ENCODE results near the gene KNDC1. TPM values are rescaled to one million over a fixed set of nuclear protein-coding genes. Genes with fewer than 3 reads are reported as not detected.

The KNDC1 gene
- total RNA-seq, 2 donors from 2014 or later = 0.29 to 0.32 TPM

DNA sequence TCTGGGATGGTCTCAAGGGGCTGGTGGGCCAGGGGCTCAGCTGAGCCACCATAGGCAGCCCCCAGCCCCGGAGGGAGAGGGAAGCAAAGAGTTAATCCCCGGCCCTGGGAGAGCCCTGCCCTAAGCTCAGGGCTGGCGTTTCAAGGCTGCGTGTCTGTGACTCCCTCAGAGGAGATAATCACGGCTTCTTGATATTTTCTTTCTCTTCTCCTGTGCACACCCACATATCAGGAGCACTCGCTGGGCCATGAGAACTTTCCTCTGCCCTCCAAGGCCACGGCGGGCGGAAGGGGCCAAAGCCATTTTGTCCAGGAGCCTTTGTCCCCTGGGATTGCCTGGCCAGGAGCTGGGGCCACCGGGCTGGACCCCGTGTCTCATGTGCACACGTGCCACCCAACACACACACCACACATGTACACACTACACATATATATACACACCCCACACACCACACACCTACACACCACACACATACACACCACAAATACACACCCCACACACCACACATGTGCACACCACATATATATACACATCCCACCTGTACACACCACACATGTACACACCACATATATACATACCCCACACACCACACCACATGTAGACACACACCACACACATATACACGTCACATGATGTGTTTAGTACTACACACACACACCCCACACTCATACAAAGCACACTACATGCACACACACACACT lies 94.6 kb downstream of the KNDC1 start:
- Histone ChIP-seq H3K9ac (ENCODE audit: low read depth in 2 of 2, low read length in 2 of 2) (no peak overlapping the region), H3K27ac (no peak overlapping the region), H3K36me3 (no peaks in the 10 kb centered on the region), H3K9me3 (no peaks in the 10 kb centered on the region), H3K27me3 (peaks cover 6% of the 10 kb centered on the region), H3K4me3 (no peak overlapping the region), H3K4me1 (peaks cover 18% of the 10 kb centered on the region)
- TF ChIP-seq, protein P1, sequence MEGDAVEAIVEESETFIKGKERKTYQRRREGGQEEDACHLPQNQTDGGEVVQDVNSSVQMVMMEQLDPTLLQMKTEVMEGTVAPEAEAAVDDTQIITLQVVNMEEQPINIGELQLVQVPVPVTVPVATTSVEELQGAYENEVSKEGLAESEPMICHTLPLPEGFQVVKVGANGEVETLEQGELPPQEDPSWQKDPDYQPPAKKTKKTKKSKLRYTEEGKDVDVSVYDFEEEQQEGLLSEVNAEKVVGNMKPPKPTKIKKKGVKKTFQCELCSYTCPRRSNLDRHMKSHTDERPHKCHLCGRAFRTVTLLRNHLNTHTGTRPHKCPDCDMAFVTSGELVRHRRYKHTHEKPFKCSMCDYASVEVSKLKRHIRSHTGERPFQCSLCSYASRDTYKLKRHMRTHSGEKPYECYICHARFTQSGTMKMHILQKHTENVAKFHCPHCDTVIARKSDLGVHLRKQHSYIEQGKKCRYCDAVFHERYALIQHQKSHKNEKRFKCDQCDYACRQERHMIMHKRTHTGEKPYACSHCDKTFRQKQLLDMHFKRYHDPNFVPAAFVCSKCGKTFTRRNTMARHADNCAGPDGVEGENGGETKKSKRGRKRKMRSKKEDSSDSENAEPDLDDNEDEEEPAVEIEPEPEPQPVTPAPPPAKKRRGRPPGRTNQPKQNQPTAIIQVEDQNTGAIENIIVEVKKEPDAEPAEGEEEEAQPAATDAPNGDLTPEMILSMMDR (IDR thresholded peaks at IDR 0.05) = no peak
- DNase-seq = no peak
- intact Hi-C loops (cut with DNase I) = no loop called here

DNA sequence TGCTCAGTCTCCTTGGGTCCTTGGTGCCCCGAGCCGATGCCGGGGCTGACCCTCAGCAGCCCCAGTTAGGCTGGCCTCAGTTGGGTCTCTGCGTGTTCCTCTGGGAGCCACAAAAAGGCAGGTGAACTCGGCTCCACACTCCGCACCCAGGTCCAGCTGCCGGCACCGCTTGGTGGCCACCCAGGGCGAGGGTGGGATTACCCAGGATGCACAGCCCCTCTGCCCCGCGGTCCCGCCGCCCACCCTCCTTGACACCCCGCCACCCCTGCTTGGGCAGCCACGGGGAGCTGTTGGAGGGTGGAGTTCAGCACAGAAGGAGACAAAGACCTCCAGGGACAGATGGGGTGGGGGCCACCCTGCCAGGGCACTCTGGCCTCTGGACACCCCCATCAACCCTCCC lies 95.3 kb downstream of the KNDC1 start:
- no peak for DNase-seq
- Histone ChIP-seq H3K9ac (ENCODE audit: low read depth in 2 of 2, low read length in 2 of 2) (no peak overlapping the region), H3K36me3 (no peaks in the 10 kb centered on the region), H3K27me3 (peaks cover 6% of the 10 kb centered on the region), H3K27ac (no peak overlapping the region), H3K9me3 (no peaks in the 10 kb centered on the region), H3K4me3 (no peak overlapping the region), H3K4me1 (peaks cover 18% of the 10 kb centered on the region)
- TF ChIP-seq, protein P1 (IDR thresholded peaks at IDR 0.05) = no peak
- intact Hi-C loops (cut with DNase I) = no loop called here

DNA sequence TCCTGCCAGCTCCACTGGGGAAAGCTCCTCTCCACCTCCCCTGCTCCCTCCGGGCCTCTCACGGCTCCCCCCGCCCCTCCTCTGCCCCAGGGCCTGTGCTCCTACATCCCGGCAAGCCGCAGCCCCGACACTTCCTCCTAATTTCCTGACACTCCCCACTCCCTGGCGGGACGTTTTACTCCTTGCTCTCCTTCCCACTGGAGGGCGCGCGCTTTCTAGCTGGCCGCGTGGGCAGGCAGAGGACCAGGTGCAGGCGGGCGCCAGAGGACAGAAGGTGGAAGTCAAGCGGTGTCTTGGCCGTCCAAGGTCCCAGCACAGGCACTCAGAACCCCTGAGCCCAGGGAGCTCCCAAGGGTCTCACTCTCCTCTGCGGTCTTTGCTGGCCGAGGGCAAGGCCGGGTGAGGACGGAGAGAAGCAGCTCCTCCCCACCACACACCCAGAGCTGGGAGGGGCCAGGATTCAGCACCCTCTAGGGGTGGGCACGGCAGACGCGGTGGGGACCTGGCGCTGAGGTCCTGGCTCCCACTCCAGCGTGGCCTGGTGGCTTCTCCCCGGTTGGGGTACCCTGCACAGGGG lies 97.6 kb downstream of the KNDC1 start:
- intact Hi-C loops (cut with DNase I) = no loop called here
- Histone ChIP-seq H3K27ac (peak overlapping the region; percentile 12), H3K9ac (ENCODE audit: low read depth in 2 of 2, low read length in 2 of 2) (peak overlapping the region; percentile 58 to 61), H3K9me3 (no peaks in the 10 kb centered on the region), H3K27me3 (no peaks in the 10 kb centered on the region), H3K4me1 (peaks cover 30% of the 10 kb centered on the region), H3K4me3 (peak overlapping the region; percentile 8), H3K36me3 (no peaks in the 10 kb centered on the region)
- DNase-seq = peak; percentile 87
- TF ChIP-seq, protein P1 (IDR thresholded peaks at IDR 0.05) = peak; percentile 24

DNA sequence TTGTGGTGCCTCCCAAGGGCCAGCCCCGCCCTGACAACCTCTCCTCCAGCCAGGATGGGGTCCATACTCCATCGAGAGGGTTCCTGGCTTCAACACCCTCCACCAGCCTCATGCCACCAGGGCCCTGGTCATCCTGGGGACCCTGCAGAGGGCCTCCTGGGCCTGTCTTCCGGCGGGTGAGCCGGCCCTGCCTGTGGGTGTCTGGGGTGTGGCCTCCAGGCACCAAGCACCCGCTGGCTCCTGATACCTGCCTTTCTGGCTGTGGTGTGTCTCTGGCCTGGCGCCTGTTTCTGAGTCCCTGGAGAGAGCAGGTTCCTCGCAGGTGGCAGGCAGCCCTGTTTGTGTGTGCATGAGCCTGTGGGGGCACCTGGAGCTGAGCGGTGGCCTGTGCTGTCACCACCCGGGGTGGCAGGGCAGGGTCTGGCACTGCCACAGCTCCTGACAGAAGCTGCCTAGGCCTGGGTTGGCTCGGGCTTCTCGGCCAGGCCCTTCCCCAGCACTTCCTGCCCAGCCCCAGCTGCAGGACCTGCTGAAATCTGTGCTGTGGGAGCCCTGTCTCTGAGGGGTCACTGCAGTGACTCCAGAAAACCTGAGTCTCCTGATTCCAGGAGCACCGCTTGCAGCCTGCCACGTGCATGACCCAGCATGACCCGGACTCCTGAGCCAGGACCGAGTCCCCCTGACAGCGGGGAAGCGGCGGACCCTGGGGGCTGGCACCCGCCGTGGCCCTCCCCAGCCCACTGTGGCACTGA lies 98.2 kb downstream of the KNDC1 start:
- DNase-seq = peak; percentile 73
- H3K36me3 ChIP-seq = no peaks in the 10 kb centered on the region
- peak overlapping the region; percentile 50 for H3K27ac ChIP-seq
- TF ChIP-seq, protein P1 (IDR thresholded peaks at IDR 0.05) = no peak
- peaks cover 37% of the 10 kb centered on the region for H3K4me1 ChIP-seq
- H3K27me3 ChIP-seq = no peaks in the 10 kb centered on the region
- H3K9me3 ChIP-seq = no peaks in the 10 kb centered on the region
- peak overlapping the region; percentile 58 to 61 for H3K9ac ChIP-seq (ENCODE audit: low read depth in 2 of 2, low read length in 2 of 2)
- peak overlapping the region; percentile 8 for H3K4me3 ChIP-seq
- intact Hi-C loops (cut with DNase I) = no loop called here

DNA sequence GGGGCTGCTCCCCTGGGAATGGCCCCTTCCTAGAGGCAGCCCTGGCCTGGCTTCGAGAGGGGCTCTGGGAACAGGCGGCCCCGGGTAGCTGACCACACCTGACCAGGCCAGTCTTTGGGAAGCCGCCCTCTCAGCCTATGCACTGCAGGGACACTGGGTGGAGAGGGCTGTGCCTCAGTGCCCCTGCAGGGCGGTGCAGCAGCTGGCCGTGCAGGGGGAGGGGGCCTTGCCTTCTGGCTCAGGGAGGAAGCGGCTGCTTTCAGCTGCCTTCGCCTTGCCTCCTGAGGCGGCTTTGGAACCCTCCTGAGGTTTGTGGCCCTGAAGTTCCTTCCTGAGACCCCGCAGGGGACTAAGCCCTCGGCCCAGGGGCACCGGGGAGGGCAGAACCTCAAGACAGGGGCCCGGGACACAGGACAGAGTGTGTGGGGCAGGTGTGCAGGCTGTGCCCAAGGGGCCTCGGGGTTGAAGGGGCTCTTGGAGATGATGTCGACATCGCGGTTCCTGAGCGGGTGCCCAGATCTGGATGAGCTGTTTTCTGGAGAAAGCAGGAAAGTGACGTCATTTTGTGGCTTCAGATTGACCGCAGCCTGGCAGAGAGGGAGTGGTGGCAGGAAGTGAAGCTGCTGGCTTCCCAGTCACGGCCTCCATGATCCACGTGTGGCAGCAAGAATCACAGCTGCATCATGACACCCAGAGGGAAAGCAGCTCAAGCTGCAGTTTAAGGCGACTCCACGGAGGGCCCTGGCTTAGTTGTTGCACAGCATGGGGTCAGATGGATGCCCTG lies 99.0 kb downstream of the KNDC1 start:
- intact Hi-C loops (cut with DNase I) = no loop called here
- Histone ChIP-seq H3K9me3 (no peaks in the 10 kb centered on the region), H3K27ac (peak overlapping the region; percentile 50), H3K9ac (ENCODE audit: low read depth in 2 of 2, low read length in 2 of 2) (peak overlapping the region in 1 of 2 donors; percentile 18), H3K27me3 (no peaks in the 10 kb centered on the region), H3K36me3 (no peaks in the 10 kb centered on the region), H3K4me3 (no peak overlapping the region), H3K4me1 (peaks cover 37% of the 10 kb centered on the region)
- TF ChIP-seq, protein P1 (IDR thresholded peaks at IDR 0.05) = no peak
- DNase-seq = peak; percentile 70

Measured in colonic mucosa (tissue), 4 donors.